Measurements from ENCODE around the gene PATZ1. TPM values are rescaled to one million over a fixed set of nuclear protein-coding genes. Genes with fewer than 3 reads are reported as not detected.

PATZ1 gene
- polyA plus RNA-seq, 1 of the 3 experiments (the other 2 are of a cell fraction) = 21.8 TPM

- DNase-seq = no peak
- Histone ChIP-seq H3K36me3 (replicated peaks in 1 of 2; ENCODE audit: control insufficient read depth in 1 of 2, insufficient read depth in 2 of 2, low read length in 1 of 2) (no peaks in the 10 kb centered on the region), H3K9ac (no peak overlapping the region), H3K4me2 (no peak overlapping the region), H3K27me3 (ENCODE audit: insufficient read depth) (no peaks in the 10 kb centered on the region), H3K9me2 (no peaks in the 10 kb centered on the region), H3K4me1 (ENCODE audit: control insufficient read depth in 1 of 2, insufficient read depth in 2 of 2, low read depth in 1 of 2, low read length in 1 of 2) (no peaks in the 10 kb centered on the region), H3K79me2 (ENCODE audit: insufficient read depth) (no peaks in the 10 kb centered on the region), H2AFZ (ENCODE audit: low read depth) (no peak overlapping the region), H3F3A (replicated peaks; ENCODE audit: insufficient read depth) (no peaks in the 10 kb centered on the region), H3K27ac (ENCODE audit: low read depth in 2 of 2, low read length in 1 of 2) (no peak overlapping the region), H3K9me3 (no peaks in the 10 kb centered on the region), H4K20me1 (ENCODE audit: insufficient read depth) (no peaks in the 10 kb centered on the region), H3K4me3 (ENCODE audit: low read depth in 2 of 2, low read length in 1 of 2) (no peak overlapping the region)
- WGBS (ENCODE audit: low lambda C conversion rate) = 70% methylated on average over 3 of the region's 3 CpGs
- TF ChIP-seq RCOR1 (IDR thresholded peaks at IDR 0.05; ENCODE audit: low read length) = no peak
- no peak for TF ChIP-seq MXI1 (IDR thresholded peaks at IDR 0.05; ENCODE audit: low read depth, low read length)
- no peak for TF ChIP-seq REST (IDR thresholded peaks at IDR 0.05; ENCODE audit: low read depth, low read length)
- no peak for TF ChIP-seq RFX5 (IDR thresholded peaks at IDR 0.05; ENCODE audit: low read length)
- no peak for TF ChIP-seq NFIC (IDR thresholded peaks at IDR 0.05; ENCODE audit: borderline replicate concordance)
- no peak for TF ChIP-seq NRF1 (IDR thresholded peaks at IDR 0.05; ENCODE audit: low read depth, low read length)
- no peak for TF ChIP-seq IRF3 (IDR thresholded peaks at IDR 0.05; ENCODE audit: low read depth, low read length)
- no peak for TF ChIP-seq ZBTB33 (IDR thresholded peaks at IDR 0.05; ENCODE audit: borderline replicate concordance, low read depth)
- no peak for TF ChIP-seq RAD21 (IDR thresholded peaks at IDR 0.05; ENCODE audit: low read length)
- no peak for TF ChIP-seq EP300 (IDR thresholded peaks at IDR 0.05; ENCODE audit: borderline replicate concordance in 1 of 2, low read depth in 1 of 2, low read length in 1 of 2)
- TF ChIP-seq SMC3 (IDR thresholded peaks at IDR 0.05; ENCODE audit: low read depth, low read length) = no peak
- ChIA-PET CTCF (no interaction called here), POLR2A (interaction anchor here (0.7 kb wide), 1 partner anchor 8 kb away, joined by 3 read pairs; no protein-coding TSS in a partner anchor)
These were observed 17.8 kb upstream of the PATZ1 start for GRCh38 chr22:31363885-31364465.

Measured in SK-N-SH (cell line).